GM21381 (cell line): Measurements from ENCODE around the gene CXCR4.
A peak's percentile ranks its signal among the peaks of the same experiment; 100 is the strongest.

Experiments used
- ATAC-seq: cut with Tn5 transposase; IDR thresholded peaks from one replicate; pipeline ENCODE4 v1.9.1; 2021; ENCODE audit warnings: mild to moderate bottlenecking, moderate library complexity; ENCODE audit not compliant: unreplicated experiment

The CXCR4 gene

GRCh38 chr2:136131961-136132824 is 14.2 kb upstream of the CXCR4 start:
- ATAC-seq = peak; percentile 69

DNA sequence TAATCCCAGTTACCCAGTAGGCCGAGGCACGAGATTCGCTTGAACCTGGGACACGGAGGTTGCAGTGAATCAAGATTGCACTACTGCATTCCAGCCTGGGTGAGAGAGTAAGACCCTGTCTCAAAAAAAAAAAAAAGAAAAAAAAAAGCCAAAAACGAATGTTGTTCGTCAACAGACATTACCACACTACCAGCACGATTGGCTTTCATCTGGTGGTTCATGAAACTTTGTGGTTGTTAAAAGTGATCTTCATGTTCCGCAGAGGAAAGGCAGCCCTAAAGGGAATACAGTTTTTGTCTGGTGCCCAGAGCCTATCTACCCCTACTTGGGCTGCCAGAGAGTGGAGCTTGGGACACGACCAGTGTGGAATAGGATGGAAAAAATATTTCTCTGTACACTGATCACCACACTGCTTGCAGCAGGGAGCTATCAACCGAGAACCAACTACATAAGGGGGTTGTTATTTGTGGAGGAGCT is 13.6 kb upstream of the CXCR4 start:
- ATAC-seq = peak; percentile 4

DNA sequence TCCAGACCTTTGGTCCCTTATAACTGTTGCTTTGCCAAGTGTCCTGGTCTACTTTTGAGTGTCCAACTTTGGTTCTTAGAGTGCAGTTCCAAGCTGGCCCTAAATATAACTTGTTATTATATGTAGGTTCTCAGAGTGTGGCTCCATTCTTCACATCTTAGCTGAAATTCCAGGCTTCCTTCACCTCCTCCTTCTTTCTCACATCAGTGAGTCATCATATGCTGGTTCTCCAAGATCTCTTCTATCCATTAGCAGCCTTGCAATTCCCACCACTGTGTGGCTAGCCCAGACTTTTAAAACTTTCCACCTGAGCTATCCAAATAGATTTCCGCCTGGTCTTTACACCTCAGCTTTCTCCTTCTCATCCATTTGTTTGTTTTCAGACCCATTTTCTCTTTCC is 12.6 kb upstream of the CXCR4 start:
- no peak for ATAC-seq

GRCh38 chr2:136130045-136130444 is 12.1 kb upstream of the CXCR4 start:
- no peak for ATAC-seq

DNA sequence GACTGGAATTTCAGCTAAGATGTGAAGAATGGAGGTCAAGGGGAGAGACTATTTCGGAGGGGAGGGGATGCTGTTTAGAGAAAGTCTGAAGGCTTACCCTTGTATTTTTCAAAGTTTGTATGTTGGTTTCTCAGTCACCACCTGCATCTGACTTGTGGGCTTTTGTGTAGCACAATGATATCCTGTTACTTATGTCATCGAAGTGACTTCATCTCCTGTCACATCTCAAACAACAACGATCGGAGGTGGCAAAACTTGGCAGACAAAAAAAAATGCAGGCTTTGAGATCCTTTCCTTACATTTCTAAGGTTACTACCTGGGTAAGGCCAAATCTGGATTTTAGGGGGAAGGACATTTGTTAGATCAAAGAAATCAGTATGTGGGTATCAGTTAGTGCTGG is 11.7 kb upstream of the CXCR4 start:
- ATAC-seq = no peak

GRCh38 chr2:136128905-136129304 is 11.0 kb upstream of the CXCR4 start:
- no peak for ATAC-seq

- no peak for ATAC-seq
Observed at GRCh38 chr2:136128366-136128765, 10.4 kb upstream of the CXCR4 start.

GRCh38 chr2:136127356-136127755 is 9.4 kb upstream of the CXCR4 start:
- no peak for ATAC-seq

GRCh38 chr2:136126421-136126926 is 8.5 kb upstream of the CXCR4 start:
- ATAC-seq = no peak

- no peak for ATAC-seq
Observed at GRCh38 chr2:136126021-136126420, 8.1 kb upstream of the CXCR4 start.

- no peak for ATAC-seq
Observed at GRCh38 chr2:136125236-136125635, 7.3 kb upstream of the CXCR4 start.

- no peak for ATAC-seq
Observed at GRCh38 chr2:136124805-136125204, 6.9 kb upstream of the CXCR4 start.

DNA sequence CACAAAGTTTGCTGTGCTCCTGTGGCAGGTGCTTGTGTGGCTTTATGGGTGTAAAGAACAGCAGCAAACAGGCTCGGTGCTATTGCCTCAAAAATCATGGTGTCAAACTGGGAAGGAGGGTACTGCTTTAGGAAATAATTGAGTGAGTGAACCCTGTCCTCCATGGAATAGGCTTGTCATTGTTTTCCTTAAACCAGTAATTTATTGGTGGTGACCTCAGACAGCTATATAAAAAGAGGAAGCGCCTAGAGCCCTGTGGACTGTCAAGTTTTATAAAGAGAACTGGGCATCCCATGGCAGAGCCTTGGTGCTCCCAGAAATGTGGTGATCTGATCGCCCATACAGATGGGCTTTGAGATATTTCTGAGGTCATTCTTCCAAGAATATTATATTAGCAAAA is 4.7 kb upstream of the CXCR4 start:
- no peak for ATAC-seq

DNA sequence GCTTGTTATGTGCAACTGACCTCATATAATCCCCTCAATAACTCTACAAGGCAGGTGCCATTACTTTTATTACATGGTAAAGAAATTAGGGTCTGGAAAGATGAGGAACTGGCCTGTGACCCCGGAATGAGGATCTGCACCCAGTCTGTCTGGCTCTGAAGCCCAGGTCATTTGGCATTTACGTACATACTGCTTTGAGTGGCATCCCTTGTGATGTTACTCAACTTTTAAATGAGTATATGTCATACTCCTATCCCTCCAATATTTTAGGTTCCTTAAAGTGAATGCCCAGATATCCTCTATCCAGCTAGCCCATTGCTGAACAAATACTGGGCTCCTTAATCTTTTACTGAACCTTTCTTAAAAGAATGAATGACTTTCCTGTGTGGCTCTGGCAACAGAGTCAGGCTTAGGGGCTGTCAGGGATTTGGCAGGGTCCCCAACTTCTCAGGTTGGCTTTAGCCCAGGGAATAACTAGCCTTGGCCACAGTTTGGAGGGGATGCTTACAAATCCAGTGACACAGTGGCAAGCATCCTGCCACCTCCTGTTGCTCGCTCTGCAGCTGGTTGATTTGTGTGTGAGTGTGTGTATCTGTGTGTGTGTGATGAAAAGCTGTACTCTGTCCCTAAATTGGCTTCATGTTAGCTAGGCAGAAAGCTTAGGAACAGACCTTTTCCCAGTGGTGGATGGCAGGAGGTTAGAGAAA is 3.4 kb upstream of the CXCR4 start:
- ATAC-seq = no peak

DNA sequence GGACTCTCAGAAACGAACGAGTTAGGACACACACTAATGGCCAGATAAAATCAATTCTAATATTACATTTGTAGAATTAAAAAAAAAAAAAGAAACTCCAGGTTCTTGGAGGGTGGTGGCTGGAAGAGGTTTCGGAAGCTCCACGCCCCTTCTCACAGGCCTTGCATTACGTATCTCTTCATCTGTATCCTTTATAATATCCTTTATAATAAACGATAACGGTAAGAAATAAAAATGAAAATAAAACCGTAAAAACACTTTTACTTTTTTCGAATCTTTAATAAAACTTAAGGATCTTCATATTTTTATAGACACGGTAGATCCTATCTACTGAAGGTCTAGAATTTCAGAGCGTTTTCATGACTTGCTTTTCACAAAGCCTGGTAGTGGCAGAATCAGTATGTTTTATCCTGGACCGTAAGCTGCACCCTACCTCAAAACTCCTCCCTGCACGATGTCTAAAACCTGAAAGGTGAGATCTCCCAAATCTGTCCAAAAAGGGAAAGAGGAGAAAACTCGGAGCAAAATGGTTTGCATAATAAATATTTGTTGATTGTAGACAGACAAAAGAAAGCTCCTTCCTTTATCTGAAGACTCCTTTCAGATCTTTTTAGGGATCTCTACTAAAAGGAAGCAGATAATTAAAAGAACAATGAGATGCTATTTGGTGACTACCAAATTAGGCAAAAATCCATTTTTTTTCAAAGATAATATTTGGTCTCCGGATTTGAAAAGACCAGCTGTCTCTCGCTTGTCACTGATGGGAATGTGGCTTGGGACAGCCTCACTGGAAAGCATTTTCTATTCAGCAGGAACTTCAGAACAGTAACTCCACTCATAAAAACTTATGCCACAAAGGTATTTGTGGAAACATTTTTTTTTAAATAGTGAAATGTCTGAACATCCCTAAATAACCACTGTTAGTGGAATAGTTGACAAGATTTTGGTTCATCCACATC is 2.0 kb upstream of the CXCR4 start:
- no peak for ATAC-seq

- ATAC-seq = peak; percentile 32
Observed at GRCh38 chr2:136118819-136119716, 1.1 kb upstream of the CXCR4 start.

DNA sequence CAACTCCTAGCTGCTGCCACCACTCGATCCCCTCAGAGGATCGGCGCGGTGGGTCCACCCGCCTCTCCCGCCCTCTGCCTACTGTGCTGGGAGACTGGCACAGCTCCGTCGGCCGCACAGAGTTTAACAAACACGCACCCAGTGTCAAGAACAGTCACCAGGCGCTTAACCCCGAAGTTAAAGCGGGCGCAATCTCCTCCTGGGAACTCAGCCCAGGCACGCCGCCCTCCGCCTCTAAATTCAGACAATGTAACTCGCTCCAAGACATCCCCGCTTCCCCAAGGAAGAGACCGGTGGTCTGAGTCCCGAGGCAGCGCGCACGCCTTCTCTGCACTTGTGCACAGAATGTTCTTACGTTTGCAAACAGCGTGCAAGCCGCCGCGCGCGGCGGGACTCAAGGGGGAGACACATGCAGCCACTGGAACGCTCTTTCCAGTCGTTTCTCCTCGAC is 533 bp downstream of the CXCR4 start:
- peak; percentile 21 for ATAC-seq

DNA sequence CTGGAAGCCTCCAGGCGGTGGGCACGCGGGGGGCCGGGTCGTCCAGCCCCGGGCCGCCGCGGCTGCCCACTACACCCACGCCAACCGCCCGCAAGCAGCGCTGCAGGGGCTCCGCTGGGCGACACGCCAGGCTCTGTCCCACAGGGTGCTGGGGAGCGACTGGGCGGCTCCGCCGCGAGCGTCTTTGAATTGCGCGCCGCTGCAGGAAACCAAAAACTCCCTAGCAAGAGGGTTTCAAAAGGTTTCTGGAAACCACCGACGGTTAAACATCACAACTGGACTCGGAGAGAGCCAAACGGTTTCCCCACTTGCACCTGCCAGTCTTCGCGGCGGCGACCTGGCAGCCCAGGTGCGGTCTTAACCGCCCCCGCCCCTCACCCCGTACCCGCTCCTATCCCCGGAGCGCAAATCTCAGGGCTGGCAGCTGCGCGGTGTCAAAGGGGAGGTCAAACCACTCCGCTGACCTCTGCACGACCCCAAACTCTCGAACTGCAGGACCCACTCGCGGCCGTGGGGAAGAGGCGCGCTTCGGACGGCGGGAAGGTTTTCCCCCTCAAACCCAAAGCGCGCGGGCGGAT is 1.0 kb downstream of the CXCR4 start:
- peak; percentile 49 for ATAC-seq

- ATAC-seq = peak; percentile 18
Observed at GRCh38 chr2:136116151-136116812, 1.7 kb downstream of the CXCR4 start.
